ENCODE measurements around the gene PFKFB1. TPM values are rescaled to one million over a fixed set of nuclear protein-coding genes. Genes with fewer than 3 reads are reported as not detected.

PFKFB1 gene
- total and polyA plus RNA-seq, 5 donors from 2014 or later = 0.09 to 0.40 (median 0.35) TPM; not detected in 2

- Histone ChIP-seq H3K27ac (ENCODE audit: insufficient read depth, low read length, poor library complexity, severe bottlenecking) (no peak overlapping the region), H3K9me3 (ENCODE audit: control insufficient read depth in 2 of 2, low read length in 2 of 2) (no peaks in the 10 kb centered on the region), H3K4me3 (ENCODE audit: low read depth, low read length) (no peak overlapping the region), H3K36me3 (ENCODE audit: control insufficient read depth, insufficient read depth, low read length) (no peaks in the 10 kb centered on the region), H3K27me3 (ENCODE audit: control insufficient read depth, insufficient read depth, low read length) (no peaks in the 10 kb centered on the region), H3K4me1 (ENCODE audit: control insufficient read depth, insufficient read depth, low read length, poor library complexity, severe bottlenecking) (no peaks in the 10 kb centered on the region)
- no peak for ATAC-seq (ENCODE audit: low read depth in 2 of 2)
- H3K4me3 Mint-ChIP-seq = no peak overlapping the region
- H3K27ac Mint-ChIP-seq = no peak overlapping the region
- H3K27me3 Mint-ChIP-seq = no peaks in the 10 kb centered on the region
- H3K9me3 Mint-ChIP-seq = peaks cover 0 to 4% (median 0%) of the 10 kb centered on the region in 7 donors
- no peaks in the 10 kb centered on the region for H3K4me1 Mint-ChIP-seq
- H3K36me3 Mint-ChIP-seq = no peaks in the 10 kb centered on the region
- no peak for DNase-seq
Observed at GRCh38 chrX:54930291-54931049, 63.5 kb downstream of the PFKFB1 start.

- Histone ChIP-seq H3K27ac (ENCODE audit: insufficient read depth, low read length, poor library complexity, severe bottlenecking) (no peak overlapping the region), H3K9me3 (ENCODE audit: control insufficient read depth in 2 of 2, low read length in 2 of 2) (no peaks in the 10 kb centered on the region), H3K4me1 (ENCODE audit: control insufficient read depth, insufficient read depth, low read length, poor library complexity, severe bottlenecking) (no peaks in the 10 kb centered on the region), H3K4me3 (ENCODE audit: low read depth, low read length) (no peak overlapping the region), H3K27me3 (ENCODE audit: control insufficient read depth, insufficient read depth, low read length) (no peaks in the 10 kb centered on the region), H3K36me3 (ENCODE audit: control insufficient read depth, insufficient read depth, low read length) (no peaks in the 10 kb centered on the region)
- Mint-ChIP-seq H3K4me3 (no peak overlapping the region), H3K9me3 (peaks cover 0 to 4% (median 0%) of the 10 kb centered on the region in 7 donors), H3K27me3 (no peaks in the 10 kb centered on the region), H3K36me3 (no peaks in the 10 kb centered on the region), H3K4me1 (no peaks in the 10 kb centered on the region), H3K27ac (no peak overlapping the region)
- DNase-seq (no peak), ATAC-seq (ENCODE audit: low read depth in 2 of 2) (no peak)
Observed at GRCh38 chrX:54928876-54929275, 65.1 kb downstream of the PFKFB1 start.

GRCh38 chrX:54926978-54927377, 67.0 kb downstream of the PFKFB1 start:
- H3K4me1 ChIP-seq (ENCODE audit: control insufficient read depth, insufficient read depth, low read length, poor library complexity, severe bottlenecking) = no peaks in the 10 kb centered on the region
- H3K27me3 ChIP-seq (ENCODE audit: control insufficient read depth, insufficient read depth, low read length) = no peaks in the 10 kb centered on the region
- Mint-ChIP-seq H3K27ac (no peak overlapping the region), H3K4me3 (no peak overlapping the region), H3K27me3 (no peaks in the 10 kb centered on the region), H3K9me3 (peaks cover 0 to 4% (median 0%) of the 10 kb centered on the region in 7 donors), H3K4me1 (peaks cover 0 to 5% (median 0%) of the 10 kb centered on the region in 4 donors), H3K36me3 (no peaks in the 10 kb centered on the region)
- no peak for ATAC-seq (ENCODE audit: low read depth in 2 of 2)
- H3K36me3 ChIP-seq (ENCODE audit: control insufficient read depth, insufficient read depth, low read length) = no peaks in the 10 kb centered on the region
- DNase-seq = no peak
- no peak overlapping the region for H3K27ac ChIP-seq (ENCODE audit: insufficient read depth, low read length, poor library complexity, severe bottlenecking)
- no peaks in the 10 kb centered on the region for H3K9me3 ChIP-seq (ENCODE audit: control insufficient read depth in 2 of 2, low read length in 2 of 2)
- no peak overlapping the region for H3K4me3 ChIP-seq (ENCODE audit: low read depth, low read length)

DNA sequence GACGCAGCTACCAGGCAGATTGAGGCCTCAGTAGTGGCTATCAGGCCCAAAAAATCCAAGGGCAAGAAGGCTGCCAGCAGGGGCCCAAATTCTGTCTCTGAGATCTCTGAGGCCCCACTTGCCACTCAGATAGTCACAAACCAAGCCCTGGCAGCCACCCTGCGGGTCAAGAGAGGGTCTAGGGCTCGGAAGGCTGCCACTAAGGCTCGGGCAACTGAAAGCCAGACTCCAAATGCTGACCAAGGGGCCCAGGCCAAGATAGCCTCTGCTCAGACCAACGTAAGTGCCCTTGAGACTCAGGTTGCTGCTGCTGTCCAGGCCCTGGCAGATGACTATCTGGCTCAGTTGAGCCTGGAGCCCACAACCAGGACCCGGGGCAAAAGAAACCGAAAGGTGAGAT, 70.6 kb downstream of the PFKFB1 start:
- ATAC-seq (ENCODE audit: low read depth in 2 of 2) = no peak
- no peaks in the 10 kb centered on the region for H3K36me3 Mint-ChIP-seq

DNA sequence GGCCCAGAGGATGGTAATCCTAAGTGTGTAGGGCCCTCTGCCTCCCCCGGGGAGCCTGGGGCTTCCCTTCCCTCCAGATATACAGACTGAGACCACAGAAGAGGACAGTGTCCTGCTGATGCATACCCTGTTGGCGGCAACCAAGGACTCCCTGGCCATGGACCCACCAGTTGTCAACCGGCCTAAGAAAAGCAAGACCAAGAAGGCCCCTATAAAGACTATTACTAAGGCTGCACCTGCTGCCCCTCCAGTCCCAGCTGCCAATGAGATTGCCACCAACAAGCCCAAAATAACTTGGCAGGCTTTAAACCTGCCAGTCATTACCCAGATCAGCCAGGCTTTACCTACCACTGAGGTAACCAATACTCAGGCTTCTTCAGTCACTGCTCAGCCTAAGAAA, 71.4 kb downstream of the PFKFB1 start:
- H3K4me3 ChIP-seq (ENCODE audit: low read depth, low read length) = no peak overlapping the region
- no peak overlapping the region for H3K4me3 Mint-ChIP-seq
- no peaks in the 10 kb centered on the region for H3K36me3 ChIP-seq (ENCODE audit: control insufficient read depth, insufficient read depth, low read length)
- no peak for DNase-seq
- H3K9me3 Mint-ChIP-seq = peaks cover 0 to 1% (median 0%) of the 10 kb centered on the region in 7 donors
- no peaks in the 10 kb centered on the region for H3K9me3 ChIP-seq (ENCODE audit: control insufficient read depth in 2 of 2, low read length in 2 of 2)
- no peak for ATAC-seq (ENCODE audit: low read depth in 2 of 2)
- peaks cover 6% of the 10 kb centered on the region for H3K4me1 ChIP-seq (ENCODE audit: control insufficient read depth, insufficient read depth, low read length, poor library complexity, severe bottlenecking)
- H3K27ac ChIP-seq (ENCODE audit: insufficient read depth, low read length, poor library complexity, severe bottlenecking) = no peak overlapping the region
- H3K4me1 Mint-ChIP-seq = peaks cover 0 to 21% (median under 1%) of the 10 kb centered on the region in 4 donors
- H3K27me3 ChIP-seq (ENCODE audit: control insufficient read depth, insufficient read depth, low read length) = no peaks in the 10 kb centered on the region
- no peak overlapping the region for H3K27ac Mint-ChIP-seq
- no peaks in the 10 kb centered on the region for H3K36me3 Mint-ChIP-seq
- H3K27me3 Mint-ChIP-seq = no peaks in the 10 kb centered on the region

More for the DNA sequence above, 70.6 kb downstream of the PFKFB1 start:
- Histone ChIP-seq H3K27ac (ENCODE audit: insufficient read depth, low read length, poor library complexity, severe bottlenecking) (no peak overlapping the region), H3K4me1 (ENCODE audit: control insufficient read depth, insufficient read depth, low read length, poor library complexity, severe bottlenecking) (peaks cover 6% of the 10 kb centered on the region), H3K9me3 (ENCODE audit: control insufficient read depth in 2 of 2, low read length in 2 of 2) (no peaks in the 10 kb centered on the region), H3K4me3 (ENCODE audit: low read depth, low read length) (no peak overlapping the region), H3K27me3 (ENCODE audit: control insufficient read depth, insufficient read depth, low read length) (no peaks in the 10 kb centered on the region), H3K36me3 (ENCODE audit: control insufficient read depth, insufficient read depth, low read length) (no peaks in the 10 kb centered on the region)
- Mint-ChIP-seq H3K4me1 (peaks cover 0 to 21% (median under 1%) of the 10 kb centered on the region in 4 donors), H3K9me3 (peaks cover 0 to 2% (median 0%) of the 10 kb centered on the region in 7 donors), H3K27me3 (no peaks in the 10 kb centered on the region), H3K27ac (no peak overlapping the region), H3K4me3 (no peak overlapping the region)
- no peak for DNase-seq

DNA sequence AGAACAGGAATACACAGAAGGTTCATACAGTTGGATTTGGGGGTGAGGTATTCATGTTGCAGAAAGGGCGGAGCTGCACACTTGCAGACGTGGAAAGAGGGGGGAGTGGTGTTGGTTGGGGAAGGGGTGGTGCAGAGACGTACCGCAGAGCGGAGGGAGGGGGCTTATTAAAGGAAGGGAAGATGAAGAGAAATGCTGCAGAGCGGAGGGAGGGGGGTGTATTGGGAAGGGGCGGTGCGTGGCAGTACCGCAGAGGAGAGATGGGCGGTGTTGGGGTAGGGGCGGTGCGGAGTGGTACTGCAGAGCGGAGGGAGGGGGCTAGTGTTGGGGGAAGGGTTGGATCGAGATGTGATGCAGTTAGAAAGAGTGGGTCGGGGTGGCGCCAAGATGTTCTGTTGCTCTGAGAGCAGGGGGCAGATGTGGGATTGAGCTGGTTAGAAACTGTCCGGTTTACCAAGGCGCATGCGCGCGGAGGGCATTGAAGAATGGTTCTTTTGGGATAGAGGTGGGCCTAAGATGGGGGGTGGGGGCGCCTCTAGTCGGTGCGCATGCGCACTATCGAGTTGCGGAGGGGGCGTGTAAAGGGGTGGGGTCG, 72.5 kb downstream of the PFKFB1 start:
- Mint-ChIP-seq H3K4me3 (peak overlapping the region; percentile 69 to 93 (median 86)), H3K27me3 (no peaks in the 10 kb centered on the region), H3K36me3 (no peaks in the 10 kb centered on the region), H3K9me3 (peaks cover 0 to 1% (median 0%) of the 10 kb centered on the region in 7 donors), H3K27ac (peak overlapping the region in 1 of 3 donors; percentile 54), H3K4me1 (peaks cover 0 to 21% (median under 1%) of the 10 kb centered on the region in 4 donors)
- Histone ChIP-seq H3K4me3 (ENCODE audit: low read depth, low read length) (peak overlapping the region; percentile 66), H3K27ac (ENCODE audit: insufficient read depth, low read length, poor library complexity, severe bottlenecking) (no peak overlapping the region), H3K9me3 (ENCODE audit: control insufficient read depth in 2 of 2, low read length in 2 of 2) (no peaks in the 10 kb centered on the region), H3K27me3 (ENCODE audit: control insufficient read depth, insufficient read depth, low read length) (no peaks in the 10 kb centered on the region), H3K4me1 (ENCODE audit: control insufficient read depth, insufficient read depth, low read length, poor library complexity, severe bottlenecking) (peaks cover 6% of the 10 kb centered on the region), H3K36me3 (ENCODE audit: control insufficient read depth, insufficient read depth, low read length) (no peaks in the 10 kb centered on the region)
- ATAC-seq (ENCODE audit: low read depth in 2 of 2) (peak in 1 of 2 donors; percentile 28), DNase-seq (peak; percentile 9 to 28 (median 15))

DNA sequence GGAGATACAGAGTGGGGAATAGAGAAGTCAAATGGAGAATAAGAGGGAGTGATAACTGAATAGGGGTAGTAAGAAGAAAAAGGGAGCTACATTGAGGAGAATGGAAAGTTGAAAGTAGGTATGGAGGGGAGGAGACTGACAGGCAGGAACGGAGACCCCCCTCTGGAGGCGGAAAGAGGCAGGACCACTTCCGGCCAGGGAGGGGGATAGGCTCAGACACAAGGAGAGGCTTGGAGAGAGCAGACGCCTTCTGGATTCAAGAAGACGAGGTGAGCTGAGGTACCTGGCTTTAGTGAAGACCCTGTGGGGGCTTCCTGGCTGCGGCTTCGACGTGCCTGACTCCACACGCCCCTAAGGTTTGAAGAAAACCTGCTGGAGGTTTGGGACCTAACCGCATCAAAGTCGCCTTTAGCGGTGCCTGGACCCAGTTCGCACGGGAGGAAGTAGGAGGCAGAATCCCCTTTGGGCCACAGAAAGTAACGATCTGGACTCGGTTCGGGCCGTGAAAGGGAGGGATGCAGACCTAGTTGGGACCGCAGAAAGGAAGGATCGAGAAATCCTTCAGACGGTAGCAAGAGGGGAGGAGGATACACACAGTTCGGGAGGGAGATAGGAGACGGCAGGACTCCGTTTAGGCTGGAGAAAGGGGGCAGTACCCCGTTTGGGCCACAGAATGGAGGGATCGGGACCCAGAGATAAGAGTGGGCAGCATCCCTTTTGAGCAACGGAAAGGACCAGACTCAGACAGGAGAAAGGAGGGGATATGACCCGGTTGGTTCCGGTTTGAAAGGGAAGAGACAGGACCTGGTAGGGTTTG, 73.2 kb downstream of the PFKFB1 start, which contains the start of gene TRO:
TSS of gene TRO (plus strand) at position 215 of the 817 bp plus-strand sequence. CDS start 1,423 bp downstream, outside the sequence.
- peak within 1 kb of the TSS in 2 of 3 donors; percentile 54 to 86 for H3K27ac Mint-ChIP-seq
- no peaks in the 10 kb centered on the region for H3K27me3 Mint-ChIP-seq
- H3K9me3 Mint-ChIP-seq = peaks cover 0 to 1% (median 0%) of the 10 kb centered on the region in 7 donors
- ATAC-seq (ENCODE audit: low read depth in 2 of 2) (no peak), DNase-seq (peak in 1 of 3 donors; percentile 4)
- H3K36me3 ChIP-seq (ENCODE audit: control insufficient read depth, insufficient read depth, low read length) = no peaks in the 10 kb centered on the region
- H3K27ac ChIP-seq (ENCODE audit: insufficient read depth, low read length, poor library complexity, severe bottlenecking) = no peak within 1 kb of the TSS
- H3K27me3 ChIP-seq (ENCODE audit: control insufficient read depth, insufficient read depth, low read length) = no peaks in the 10 kb centered on the region
- peak within 1 kb of the TSS; percentile 69 to 93 (median 86) for H3K4me3 Mint-ChIP-seq
- H3K9me3 ChIP-seq (ENCODE audit: control insufficient read depth in 2 of 2, low read length in 2 of 2) = no peaks in the 10 kb centered on the region
- no peaks in the 10 kb centered on the region for H3K36me3 Mint-ChIP-seq
- H3K4me3 ChIP-seq (ENCODE audit: low read depth, low read length) = peak within 1 kb of the TSS; percentile 66
- peaks cover 6% of the 10 kb centered on the region for H3K4me1 ChIP-seq (ENCODE audit: control insufficient read depth, insufficient read depth, low read length, poor library complexity, severe bottlenecking)
- H3K4me1 Mint-ChIP-seq = peaks cover 0 to 21% (median under 1%) of the 10 kb centered on the region in 4 donors
